Activated CD8-positive, alpha-beta memory T cell treated with anti-CD3 and anti-CD28 coated beads, Interleukin-2, amount 10 ng/mL, durations not matched to agents 7 days and 5 days (primary cell): ENCODE measurements around the gene ARHGAP18. TPM values are rescaled to one million over a fixed set of nuclear protein-coding genes. Genes with fewer than 3 reads are reported as not detected.

Experiments used
- ATAC-seq: fragments of 150-1000 bp; cut with Tn5 transposase; one replicate; pipeline ENCODE4 v1.10.0; 2021; ENCODE audit warnings: moderate library complexity
- CTCF ChIA-PET: fragments of 350-600 bp; sonication (Branson Sonifier 250); formaldehyde crosslinking; loops from one replicate; lab custom pipeline; 2021; ENCODE audit warnings: antibody characterized with exemption; lab: Charles Lee
- DNase-seq: peaks from one replicate; pipeline ENCODE4 v3.0.0-alpha.2; 2020
- H3K27ac Mint-ChIP-seq: one replicate; pipeline ENCODE4 v1.8.0; 2021; ENCODE audit warnings: mild to moderate bottlenecking, mixed read lengths
- H3K27me3 Mint-ChIP-seq: one replicate; pipeline ENCODE4 v1.8.0; 2021; ENCODE audit warnings: mixed read lengths
- H3K36me3 Mint-ChIP-seq: one replicate; pipeline ENCODE4 v1.8.0; 2021; ENCODE audit warnings: mild to moderate bottlenecking, mixed read lengths
- H3K4me1 Mint-ChIP-seq: one replicate; pipeline ENCODE4 v1.8.0; 2021; ENCODE audit warnings: mixed read lengths
- H3K4me3 Mint-ChIP-seq: one replicate; pipeline ENCODE4 v1.8.0; 2021; ENCODE audit warnings: mild to moderate bottlenecking, moderate library complexity, mixed read lengths
- H3K9me3 Mint-ChIP-seq: one replicate; pipeline ENCODE4 v1.8.0; 2022; ENCODE audit warnings: low read depth, mixed read lengths
- total RNA-seq, 2 experiments: library from RNA; stranded (reverse); gene quantifications; one replicate each; pipeline ENCODE4 v1.2.3, GENCODE V29; 2021

Gene ARHGAP18, protein sequence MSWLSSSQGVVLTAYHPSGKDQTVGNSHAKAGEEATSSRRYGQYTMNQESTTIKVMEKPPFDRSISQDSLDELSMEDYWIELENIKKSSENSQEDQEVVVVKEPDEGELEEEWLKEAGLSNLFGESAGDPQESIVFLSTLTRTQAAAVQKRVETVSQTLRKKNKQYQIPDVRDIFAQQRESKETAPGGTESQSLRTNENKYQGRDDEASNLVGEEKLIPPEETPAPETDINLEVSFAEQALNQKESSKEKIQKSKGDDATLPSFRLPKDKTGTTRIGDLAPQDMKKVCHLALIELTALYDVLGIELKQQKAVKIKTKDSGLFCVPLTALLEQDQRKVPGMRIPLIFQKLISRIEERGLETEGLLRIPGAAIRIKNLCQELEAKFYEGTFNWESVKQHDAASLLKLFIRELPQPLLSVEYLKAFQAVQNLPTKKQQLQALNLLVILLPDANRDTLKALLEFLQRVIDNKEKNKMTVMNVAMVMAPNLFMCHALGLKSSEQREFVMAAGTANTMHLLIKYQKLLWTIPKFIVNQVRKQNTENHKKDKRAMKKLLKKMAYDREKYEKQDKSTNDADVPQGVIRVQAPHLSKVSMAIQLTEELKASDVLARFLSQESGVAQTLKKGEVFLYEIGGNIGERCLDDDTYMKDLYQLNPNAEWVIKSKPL
- 10 to 100 TPM; 14.1 to 20.8 TPM for total RNA-seq

DNA sequence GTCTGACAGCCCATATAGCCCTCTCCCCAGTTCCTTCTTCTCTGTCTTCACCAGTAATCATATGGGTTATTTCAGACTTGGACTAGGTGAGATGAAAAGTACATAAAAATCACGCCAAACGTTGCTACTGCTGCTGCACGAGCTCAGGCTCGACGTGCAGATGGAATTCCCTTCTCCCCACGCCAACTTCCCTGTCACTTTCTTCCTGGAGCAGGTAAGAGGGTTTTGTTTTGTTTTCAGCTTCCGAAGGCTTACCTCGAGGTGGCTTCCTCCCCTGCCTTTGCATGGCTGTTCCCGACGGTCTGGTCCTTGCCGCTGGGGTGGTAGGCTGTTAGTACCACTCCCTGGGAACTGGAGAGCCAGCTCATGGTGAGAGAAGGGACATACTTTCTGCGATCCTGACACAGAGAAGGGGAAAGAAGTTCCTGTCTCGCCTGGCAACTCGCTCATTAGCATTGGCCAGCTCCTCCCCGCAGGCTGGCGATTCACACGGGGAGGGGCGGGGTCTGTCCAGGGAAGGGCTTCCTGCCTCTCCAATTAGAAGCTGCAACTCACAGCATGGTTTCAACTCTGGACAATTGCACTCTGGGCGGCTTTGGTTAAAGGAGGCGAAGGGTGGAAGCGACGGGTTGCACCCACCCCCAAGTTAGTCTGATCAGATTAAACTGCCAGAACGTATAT is at the start of gene ARHGAP18:
ARHGAP18 (minus strand) TSS at position 409 of the 681 bp plus-strand sequence; CDS start at position 368, 41 bp downstream.
- no peaks in the 10 kb centered on the region for H3K9me3 Mint-ChIP-seq
- no peaks in the 10 kb centered on the region for H3K27me3 Mint-ChIP-seq
- H3K4me3 Mint-ChIP-seq: peak within 1 kb of the TSS; percentile 92
- H3K36me3 Mint-ChIP-seq: peaks cover 17% of the 10 kb centered on the region
- CTCF ChIA-PET: interaction anchor here (0.6 to 4.3 kb wide), 15 partner anchors 15 to 312 kb away, joined by 3 to 26 read pairs (median 6); no protein-coding TSS in a partner anchor
- peak within 1 kb of the TSS; percentile 87 for H3K27ac Mint-ChIP-seq
- peaks cover 49% of the 10 kb centered on the region for H3K4me1 Mint-ChIP-seq
- ATAC-seq (peak; percentile 97), DNase-seq (peak; percentile 90)

DNA sequence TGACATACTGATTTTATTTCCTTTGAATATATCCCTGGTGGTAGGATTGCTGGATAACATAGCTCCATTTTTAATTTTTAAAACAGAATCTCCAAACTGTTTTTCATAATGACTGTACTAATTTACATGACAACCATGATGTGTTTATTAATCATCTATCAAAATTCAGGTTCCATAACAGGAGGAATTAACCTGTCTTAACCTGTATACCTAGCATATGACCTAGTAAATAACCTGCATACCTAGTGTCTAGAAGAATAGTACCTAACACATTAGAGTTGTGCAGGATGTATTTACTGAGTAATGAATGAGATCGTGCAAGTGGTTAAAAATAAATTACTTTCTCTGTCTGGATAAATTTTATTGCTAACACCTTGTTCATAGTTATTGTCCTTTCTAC is 45.8 kb upstream of the ARHGAP18 start:
- DNase-seq: no peak
- Mint-ChIP-seq H3K27me3 (peaks cover 7% of the 10 kb centered on the region), H3K4me3 (no peak overlapping the region), H3K4me1 (peaks cover 10% of the 10 kb centered on the region), H3K36me3 (no peaks in the 10 kb centered on the region), H3K27ac (no peak overlapping the region), H3K9me3 (no peaks in the 10 kb centered on the region)
- CTCF ChIA-PET: interaction anchor here (1.4 kb wide), 1 partner anchor 256 kb away, joined by 3 read pairs; no protein-coding TSS in a partner anchor
- ATAC-seq: no peak

DNA sequence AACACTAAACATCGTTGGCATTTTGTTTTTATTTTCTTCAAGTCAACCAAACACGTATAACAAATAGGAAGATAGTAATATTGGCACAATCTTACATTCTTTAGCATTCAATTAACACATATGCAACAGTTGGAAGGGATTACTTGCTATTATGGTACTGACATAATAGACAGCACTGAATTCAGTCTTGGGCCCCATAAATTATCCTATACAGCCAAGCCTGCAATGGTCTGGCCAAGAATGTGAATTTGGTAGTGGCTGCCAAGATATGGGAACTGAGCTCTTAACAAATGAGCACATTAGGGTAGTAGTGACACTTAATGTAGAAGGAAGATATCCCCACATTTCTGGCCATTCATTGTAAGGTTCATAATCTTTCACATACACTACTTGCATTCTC is 44.8 kb upstream of the ARHGAP18 start:
- no peaks in the 10 kb centered on the region for H3K9me3 Mint-ChIP-seq
- no peak overlapping the region for H3K4me3 Mint-ChIP-seq
- H3K4me1 Mint-ChIP-seq: peaks cover 19% of the 10 kb centered on the region
- H3K27me3 Mint-ChIP-seq: peaks cover 5% of the 10 kb centered on the region
- DNase-seq (no peak), ATAC-seq (no peak)
- no peak overlapping the region for H3K27ac Mint-ChIP-seq
- CTCF ChIA-PET: interaction anchor here (1.4 kb wide), 1 partner anchor 255 kb away, joined by 3 read pairs; no protein-coding TSS in a partner anchor
- H3K36me3 Mint-ChIP-seq: no peaks in the 10 kb centered on the region

DNA sequence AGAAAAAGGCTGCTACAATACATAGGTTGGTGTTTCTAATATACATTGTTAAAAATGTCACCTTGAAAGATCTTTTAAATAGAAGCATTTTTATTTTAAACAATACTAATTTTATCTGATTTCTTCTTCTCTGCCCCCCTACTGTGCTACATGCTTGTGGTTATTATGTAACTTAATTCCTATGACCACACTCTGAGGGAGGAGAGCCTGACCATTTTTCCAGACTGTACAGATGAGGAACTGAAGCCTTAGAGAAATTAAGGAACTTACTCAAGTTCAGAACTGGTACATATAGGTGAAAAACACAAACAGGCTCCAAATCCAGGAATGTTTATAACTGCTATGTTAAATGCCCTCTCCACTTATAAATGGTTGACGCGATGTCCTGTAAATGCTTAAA is 43.4 kb upstream of the ARHGAP18 start:
- no peak for ATAC-seq
- DNase-seq: no peak
- H3K27ac Mint-ChIP-seq: no peak overlapping the region
- H3K9me3 Mint-ChIP-seq: no peaks in the 10 kb centered on the region
- CTCF ChIA-PET: interaction anchor here (1.0 kb wide), 1 partner anchor 155 kb away, joined by 3 read pairs; no protein-coding TSS in a partner anchor
- H3K4me3 Mint-ChIP-seq: no peak overlapping the region
- peaks cover 33% of the 10 kb centered on the region for H3K4me1 Mint-ChIP-seq
- H3K27me3 Mint-ChIP-seq: no peaks in the 10 kb centered on the region
- H3K36me3 Mint-ChIP-seq: no peaks in the 10 kb centered on the region

DNA sequence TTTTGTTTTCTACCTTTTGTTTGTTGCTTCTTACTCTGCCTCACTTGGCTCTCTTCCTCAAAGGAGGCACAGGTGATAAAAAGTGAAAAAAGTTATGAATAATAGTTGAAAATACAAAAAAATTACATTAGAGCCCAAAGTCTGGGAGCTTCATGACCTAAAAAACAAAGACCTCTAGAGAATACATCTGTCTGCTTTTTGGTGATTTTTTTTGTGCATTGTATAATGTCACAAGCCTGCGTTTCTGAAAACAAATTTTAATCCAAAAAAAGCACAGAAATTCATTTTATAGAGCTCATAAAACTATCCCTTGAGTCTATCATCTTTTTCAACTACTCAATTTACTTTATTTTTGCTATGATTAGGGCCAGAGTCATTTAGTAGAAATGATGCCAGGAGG is 41.4 kb upstream of the ARHGAP18 start:
- H3K9me3 Mint-ChIP-seq: no peaks in the 10 kb centered on the region
- ATAC-seq (no peak), DNase-seq (no peak)
- H3K4me1 Mint-ChIP-seq: peaks cover 44% of the 10 kb centered on the region
- no peaks in the 10 kb centered on the region for H3K27me3 Mint-ChIP-seq
- no peaks in the 10 kb centered on the region for H3K36me3 Mint-ChIP-seq
- CTCF ChIA-PET: no interaction called here
- no peak overlapping the region for H3K4me3 Mint-ChIP-seq
- H3K27ac Mint-ChIP-seq: peak overlapping the region; percentile 18

DNA sequence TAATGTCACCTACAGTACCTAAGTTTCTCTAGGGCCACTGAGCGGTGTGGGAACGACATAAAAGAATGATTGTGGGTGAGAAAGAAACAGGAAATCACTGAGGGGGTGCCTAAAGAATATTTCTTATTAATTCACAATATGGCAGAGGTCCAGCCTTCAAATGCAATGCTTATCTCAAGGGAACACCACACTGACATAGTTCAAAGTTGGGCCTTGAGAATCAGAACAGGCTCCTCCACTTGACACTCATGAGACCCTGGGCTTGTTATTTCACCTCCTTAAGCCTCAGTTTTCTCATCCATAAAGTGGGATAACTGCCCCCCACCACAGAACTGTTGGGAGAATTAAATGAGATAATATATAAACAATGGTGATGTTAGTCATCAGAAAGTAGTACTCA is 40.4 kb upstream of the ARHGAP18 start:
- Mint-ChIP-seq H3K27me3 (no peaks in the 10 kb centered on the region), H3K4me1 (peaks cover 44% of the 10 kb centered on the region), H3K36me3 (peaks cover 1% of the 10 kb centered on the region), H3K27ac (peak overlapping the region; percentile 92), H3K9me3 (no peaks in the 10 kb centered on the region), H3K4me3 (no peak overlapping the region)
- ATAC-seq (no peak), DNase-seq (no peak)
- CTCF ChIA-PET: interaction anchor here (1.2 to 3.1 kb wide), 14 partner anchors 15 to 271 kb away, joined by 3 to 19 read pairs (median 5); no protein-coding TSS in a partner anchor

DNA sequence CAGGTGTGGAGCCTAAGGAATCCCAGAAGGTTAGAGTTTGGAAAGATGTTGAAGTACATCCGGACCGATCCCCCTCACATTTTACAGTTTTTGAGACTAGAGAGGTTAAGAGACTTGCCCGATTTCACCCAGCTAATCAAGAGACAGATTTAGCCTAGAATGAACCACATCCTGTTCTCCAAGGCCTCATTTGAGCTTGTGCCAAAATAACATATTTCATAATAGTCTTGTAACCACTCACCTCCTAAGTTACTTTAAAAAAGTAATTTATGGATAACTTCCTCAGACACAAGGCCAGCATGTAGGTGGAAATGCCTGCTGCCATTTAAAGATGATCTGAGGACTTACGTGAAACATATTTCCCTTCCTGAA is 39.8 kb upstream of the ARHGAP18 start:
- DNase-seq: no peak
- peak overlapping the region; percentile 92 for H3K27ac Mint-ChIP-seq
- peaks cover 1% of the 10 kb centered on the region for H3K36me3 Mint-ChIP-seq
- CTCF ChIA-PET: interaction anchor here (1.2 to 3.1 kb wide), 16 partner anchors 10 to 272 kb away, joined by 3 to 19 read pairs (median 5); no protein-coding TSS in a partner anchor
- peak; percentile 56 for ATAC-seq
- H3K4me1 Mint-ChIP-seq: peaks cover 44% of the 10 kb centered on the region
- peak overlapping the region; percentile 72 for H3K4me3 Mint-ChIP-seq
- H3K9me3 Mint-ChIP-seq: no peaks in the 10 kb centered on the region
- H3K27me3 Mint-ChIP-seq: no peaks in the 10 kb centered on the region

DNA sequence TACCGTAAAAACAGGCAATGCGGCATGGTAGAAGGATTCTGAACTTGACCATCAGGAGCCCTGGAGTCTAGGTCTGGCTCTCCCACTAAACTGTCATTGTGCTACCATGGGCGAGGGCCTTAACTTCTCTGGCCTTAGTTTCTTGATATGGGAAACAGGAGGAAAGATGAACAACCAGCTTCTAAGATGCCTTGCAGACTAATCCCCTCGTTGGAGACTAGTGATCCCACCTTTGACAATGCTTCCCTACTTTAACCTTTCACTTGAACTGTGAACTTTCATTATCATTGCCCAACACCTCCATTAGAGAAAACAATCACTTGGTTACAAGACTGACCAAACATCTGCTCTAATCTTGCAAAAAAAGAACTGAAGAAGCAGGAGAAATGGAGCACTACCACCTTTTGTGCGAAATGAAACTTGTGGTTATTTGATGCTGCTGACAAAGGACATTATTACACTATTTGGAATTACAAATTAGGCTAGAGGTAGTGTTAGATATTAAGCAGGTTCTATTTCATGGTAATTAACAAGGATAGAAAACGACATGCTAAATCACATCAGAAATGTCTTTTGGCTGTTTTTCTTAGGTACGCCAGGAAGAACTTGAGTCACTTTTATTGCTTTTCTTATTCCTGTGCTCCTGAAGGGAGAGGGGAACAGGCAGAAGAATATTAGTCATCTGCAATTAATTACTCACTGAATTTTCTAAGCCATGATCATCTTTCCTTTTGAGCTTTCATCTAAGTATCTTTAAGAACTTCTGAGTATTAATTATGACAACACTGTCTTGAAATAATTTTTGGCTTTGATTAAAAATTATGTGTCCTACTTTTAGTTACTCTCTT is 39.1 kb upstream of the ARHGAP18 start:
- H3K27me3 Mint-ChIP-seq: no peaks in the 10 kb centered on the region
- no peaks in the 10 kb centered on the region for H3K9me3 Mint-ChIP-seq
- peaks cover 1% of the 10 kb centered on the region for H3K36me3 Mint-ChIP-seq
- peak overlapping the region; percentile 72 for H3K4me3 Mint-ChIP-seq
- CTCF ChIA-PET: interaction anchor here (0.6 to 3.1 kb wide), 26 partner anchors 8 to 272 kb away, joined by 3 to 19 read pairs (median 4); no protein-coding TSS in a partner anchor
- DNase-seq (no peak), ATAC-seq (peak; percentile 6)
- peak overlapping the region; percentile 92 for H3K27ac Mint-ChIP-seq
- H3K4me1 Mint-ChIP-seq: peaks cover 45% of the 10 kb centered on the region

DNA sequence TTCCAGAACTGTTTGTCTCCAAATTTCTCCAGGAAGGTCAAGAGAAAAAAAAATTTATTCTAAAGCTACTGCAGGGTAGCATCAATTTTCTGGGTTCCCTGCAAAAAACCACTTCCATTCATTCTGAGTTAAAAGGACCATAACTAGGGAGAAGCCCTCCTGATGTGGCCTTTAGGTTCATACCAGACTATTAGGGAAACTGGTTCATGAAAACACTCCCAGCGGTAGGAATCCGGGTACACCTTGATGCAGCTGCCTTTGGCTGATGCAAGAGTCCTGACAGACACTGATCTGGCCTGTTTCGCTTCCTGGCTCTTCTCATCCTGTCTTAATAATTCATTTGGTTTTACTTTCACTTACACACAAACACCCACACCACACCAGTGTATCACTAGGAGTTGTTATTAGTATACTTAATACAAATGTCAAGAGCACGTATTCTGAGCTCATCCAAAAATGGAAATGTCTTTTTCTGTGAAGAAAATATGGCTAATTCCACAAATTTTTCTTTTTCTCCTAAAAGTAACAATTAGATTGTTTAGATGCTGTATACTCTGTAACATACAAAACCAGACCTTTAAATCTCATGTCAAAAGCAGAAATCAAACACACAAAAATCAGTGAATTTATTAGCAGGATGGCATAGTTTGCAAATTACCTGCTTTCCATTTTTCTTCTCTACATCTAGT is 38.4 kb upstream of the ARHGAP18 start:
- Mint-ChIP-seq H3K4me3 (peak overlapping the region; percentile 72), H3K9me3 (no peaks in the 10 kb centered on the region), H3K27me3 (no peaks in the 10 kb centered on the region), H3K4me1 (peaks cover 50% of the 10 kb centered on the region), H3K36me3 (peaks cover 1% of the 10 kb centered on the region), H3K27ac (peak overlapping the region; percentile 92)
- ATAC-seq (peak; percentile 95), DNase-seq (peak; percentile 82)
- CTCF ChIA-PET: interaction anchor here (0.6 to 3.1 kb wide), 20 partner anchors 9 to 273 kb away, joined by 3 to 19 read pairs (median 4); no protein-coding TSS in a partner anchor

DNA sequence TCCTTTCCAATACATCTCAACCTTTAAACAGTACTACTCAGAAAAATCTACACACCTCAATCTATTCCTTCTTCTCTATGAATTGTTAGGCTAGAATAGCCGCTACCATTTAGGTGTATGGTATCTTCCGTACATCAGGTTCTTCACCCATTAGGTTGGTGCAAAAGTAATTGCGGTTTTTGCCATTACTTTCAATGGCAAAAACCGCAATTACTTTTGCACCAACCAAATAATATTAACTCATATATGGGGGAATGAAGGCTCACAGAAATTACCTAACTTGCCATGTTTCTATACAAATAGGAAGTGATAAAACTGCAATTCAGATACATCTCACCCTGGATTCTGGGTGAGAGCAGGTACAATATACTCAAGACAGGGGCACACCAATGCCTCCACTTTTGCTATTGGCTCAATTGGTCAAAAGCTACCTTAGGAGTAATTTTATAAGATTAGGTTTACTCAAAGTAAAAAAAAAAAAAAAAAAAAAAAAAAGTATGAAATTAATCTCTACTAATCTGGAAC is 37.7 kb upstream of the ARHGAP18 start:
- no peak for DNase-seq
- Mint-ChIP-seq H3K4me3 (peak overlapping the region; percentile 72), H3K9me3 (no peaks in the 10 kb centered on the region), H3K4me1 (peaks cover 50% of the 10 kb centered on the region), H3K27me3 (no peaks in the 10 kb centered on the region), H3K36me3 (peaks cover 1% of the 10 kb centered on the region), H3K27ac (peak overlapping the region; percentile 92)
- CTCF ChIA-PET: interaction anchor here (1.0 to 3.1 kb wide), 13 partner anchors 8 to 274 kb away, joined by 3 to 19 read pairs (median 7); no protein-coding TSS in a partner anchor
- ATAC-seq: no peak

DNA sequence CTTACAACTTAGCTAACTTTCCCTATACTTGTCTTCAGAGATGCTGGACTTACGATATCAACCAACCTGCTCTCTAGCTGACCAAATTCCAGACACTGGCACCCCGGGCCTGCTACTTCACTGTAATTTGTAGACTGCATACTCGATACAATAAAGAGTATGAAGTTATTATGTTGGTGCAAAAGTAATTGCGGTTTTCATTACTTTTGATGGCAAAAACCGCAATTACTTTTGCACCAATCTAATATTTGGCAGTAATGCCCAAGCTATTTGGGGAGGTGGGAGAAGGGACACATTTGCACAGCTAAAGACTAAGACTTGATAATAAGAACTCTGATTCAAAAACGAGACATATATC is 34.9 kb upstream of the ARHGAP18 start:
- Mint-ChIP-seq H3K4me1 (peaks cover 32% of the 10 kb centered on the region), H3K27me3 (no peaks in the 10 kb centered on the region)

More for the DNA sequence above, 34.9 kb upstream of the ARHGAP18 start:
- H3K36me3 Mint-ChIP-seq: peaks cover 1% of the 10 kb centered on the region
- CTCF ChIA-PET: interaction anchor here (1.0 to 2.9 kb wide), 5 partner anchors 10 to 146 kb away, joined by 3 to 14 read pairs (median 4); no protein-coding TSS in a partner anchor
- no peak overlapping the region for H3K4me3 Mint-ChIP-seq
- DNase-seq (no peak), ATAC-seq (no peak)
- H3K27ac Mint-ChIP-seq: no peak overlapping the region
- no peaks in the 10 kb centered on the region for H3K9me3 Mint-ChIP-seq
